GM18907 (cell line): ENCODE data around the gene SELENOO.
"Not testable (repeated sequence)": the region's sequence is repeated elsewhere in the genome, so short reads cannot be mapped to it uniquely, and the experiment has no call there.

Experiments used
- ATAC-seq: cut with Tn5 transposase; IDR thresholded peaks from one replicate; pipeline ENCODE4 v1.9.1; 2021; ENCODE audit warnings: mild to moderate bottlenecking, moderate library complexity; ENCODE audit not compliant: unreplicated experiment

Gene SELENOO, protein sequence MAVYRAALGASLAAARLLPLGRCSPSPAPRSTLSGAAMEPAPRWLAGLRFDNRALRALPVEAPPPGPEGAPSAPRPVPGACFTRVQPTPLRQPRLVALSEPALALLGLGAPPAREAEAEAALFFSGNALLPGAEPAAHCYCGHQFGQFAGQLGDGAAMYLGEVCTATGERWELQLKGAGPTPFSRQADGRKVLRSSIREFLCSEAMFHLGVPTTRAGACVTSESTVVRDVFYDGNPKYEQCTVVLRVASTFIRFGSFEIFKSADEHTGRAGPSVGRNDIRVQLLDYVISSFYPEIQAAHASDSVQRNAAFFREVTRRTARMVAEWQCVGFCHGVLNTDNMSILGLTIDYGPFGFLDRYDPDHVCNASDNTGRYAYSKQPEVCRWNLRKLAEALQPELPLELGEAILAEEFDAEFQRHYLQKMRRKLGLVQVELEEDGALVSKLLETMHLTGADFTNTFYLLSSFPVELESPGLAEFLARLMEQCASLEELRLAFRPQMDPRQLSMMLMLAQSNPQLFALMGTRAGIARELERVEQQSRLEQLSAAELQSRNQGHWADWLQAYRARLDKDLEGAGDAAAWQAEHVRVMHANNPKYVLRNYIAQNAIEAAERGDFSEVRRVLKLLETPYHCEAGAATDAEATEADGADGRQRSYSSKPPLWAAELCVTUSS

DNA sequence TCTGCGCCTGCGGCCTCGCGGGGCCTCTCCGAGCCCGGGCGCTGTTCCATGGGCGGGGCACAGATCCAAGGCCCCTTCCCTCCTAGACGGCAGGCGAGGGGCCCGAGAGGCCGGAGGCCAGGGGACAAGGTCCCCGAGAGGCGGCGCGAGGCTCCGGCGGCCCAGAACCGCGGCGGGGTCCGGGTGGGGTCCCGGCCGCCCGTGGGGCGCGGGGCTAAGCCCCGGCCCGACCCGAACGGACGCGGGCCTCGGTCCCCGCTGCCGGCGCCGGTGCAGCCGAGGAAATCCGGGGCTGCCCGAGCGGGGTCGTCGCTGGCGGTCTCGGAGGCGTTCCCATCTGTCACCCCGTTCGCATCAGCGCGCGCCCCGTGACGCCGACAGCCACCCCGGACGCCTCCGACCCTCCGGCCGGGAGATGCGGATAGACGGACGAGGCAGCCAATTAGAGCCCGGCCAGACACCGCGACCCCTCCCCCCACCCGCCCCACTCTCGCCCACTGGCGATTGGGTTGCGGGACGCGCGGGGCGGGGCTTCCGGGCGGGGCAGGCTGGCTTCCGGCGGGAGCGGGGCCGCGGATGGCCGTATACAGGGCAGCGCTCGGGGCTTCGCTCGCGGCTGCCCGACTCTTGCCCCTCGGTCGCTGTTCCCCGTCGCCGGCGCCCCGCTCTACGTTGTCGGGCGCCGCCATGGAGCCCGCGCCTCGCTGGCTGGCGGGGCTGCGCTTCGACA is at the start of gene SELENOO:
Gene SELENOO (plus strand): TSS at position 551 of the 730 bp plus-strand sequence. CDS start 26 bp downstream, at position 577.
- peak; percentile 63 for ATAC-seq

GRCh38 chr22:50151571-50152537 is 49.0 kb upstream of the SELENOO start:
- ATAC-seq: no peak

DNA sequence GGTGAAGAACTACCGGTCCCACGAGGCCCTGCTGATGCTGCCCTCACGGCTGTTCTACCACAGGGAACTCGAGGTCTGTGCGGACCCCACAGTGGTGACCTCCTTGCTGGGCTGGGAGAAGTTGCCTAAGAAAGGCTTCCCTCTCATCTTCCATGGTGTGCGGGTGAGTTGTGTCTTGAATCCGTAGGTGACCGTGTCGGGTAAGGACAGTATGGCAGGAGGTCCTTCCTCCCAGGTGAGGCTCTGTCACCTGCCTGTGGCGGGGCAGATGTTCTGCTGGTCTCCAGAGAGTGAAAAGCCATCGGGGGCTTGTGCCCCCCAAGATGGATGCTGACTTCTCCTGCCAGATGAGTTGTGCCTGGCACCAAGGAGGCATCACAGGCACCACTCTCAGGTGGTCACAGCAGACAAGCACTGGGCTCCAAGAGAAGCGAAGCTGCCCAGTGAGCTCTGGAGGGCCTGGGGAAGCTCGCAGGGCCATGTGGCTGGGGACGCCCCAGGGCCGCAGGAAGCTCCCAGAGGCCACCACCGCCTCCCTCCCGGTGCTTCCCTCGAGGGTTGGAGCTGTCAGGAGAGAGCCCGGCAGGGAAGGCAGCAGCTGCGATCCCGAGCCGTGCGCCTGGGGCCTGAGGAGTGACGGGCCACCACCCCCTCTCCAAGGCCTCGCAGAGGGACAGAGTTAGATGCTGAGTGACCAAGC is 47.6 kb upstream of the SELENOO start:
- ATAC-seq: no peak

DNA sequence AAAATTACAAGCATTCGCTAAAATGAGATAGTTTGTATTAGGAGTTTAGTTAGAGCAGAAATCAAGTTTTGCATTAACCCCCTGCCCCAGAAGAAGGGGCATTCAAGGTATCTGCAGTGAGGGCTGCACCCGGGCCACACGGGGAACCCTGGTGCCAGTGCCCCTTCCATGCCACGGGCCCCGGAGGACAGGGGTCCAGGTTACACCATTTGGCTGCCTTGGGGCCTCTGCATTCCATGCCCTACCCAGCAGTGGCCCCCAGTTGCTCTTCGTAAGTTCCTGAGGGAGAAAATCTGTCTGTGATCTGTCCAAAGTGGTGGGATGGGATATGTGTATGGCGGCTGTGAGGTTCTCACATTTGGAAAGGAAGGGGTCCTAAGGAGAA is 47.1 kb upstream of the SELENOO start:
- ATAC-seq: no peak

- ATAC-seq: no peak
These were observed 43.0 kb upstream of the SELENOO start for GRCh38 chr22:50157709-50158375.

GRCh38 chr22:50160947-50161346 is 39.9 kb upstream of the SELENOO start:
- no peak for ATAC-seq

- no peak for ATAC-seq
These were observed 39.1 kb upstream of the SELENOO start for GRCh38 chr22:50161508-50162390.

GRCh38 chr22:50162391-50162956 is 38.3 kb upstream of the SELENOO start:
- ATAC-seq: no peak

DNA sequence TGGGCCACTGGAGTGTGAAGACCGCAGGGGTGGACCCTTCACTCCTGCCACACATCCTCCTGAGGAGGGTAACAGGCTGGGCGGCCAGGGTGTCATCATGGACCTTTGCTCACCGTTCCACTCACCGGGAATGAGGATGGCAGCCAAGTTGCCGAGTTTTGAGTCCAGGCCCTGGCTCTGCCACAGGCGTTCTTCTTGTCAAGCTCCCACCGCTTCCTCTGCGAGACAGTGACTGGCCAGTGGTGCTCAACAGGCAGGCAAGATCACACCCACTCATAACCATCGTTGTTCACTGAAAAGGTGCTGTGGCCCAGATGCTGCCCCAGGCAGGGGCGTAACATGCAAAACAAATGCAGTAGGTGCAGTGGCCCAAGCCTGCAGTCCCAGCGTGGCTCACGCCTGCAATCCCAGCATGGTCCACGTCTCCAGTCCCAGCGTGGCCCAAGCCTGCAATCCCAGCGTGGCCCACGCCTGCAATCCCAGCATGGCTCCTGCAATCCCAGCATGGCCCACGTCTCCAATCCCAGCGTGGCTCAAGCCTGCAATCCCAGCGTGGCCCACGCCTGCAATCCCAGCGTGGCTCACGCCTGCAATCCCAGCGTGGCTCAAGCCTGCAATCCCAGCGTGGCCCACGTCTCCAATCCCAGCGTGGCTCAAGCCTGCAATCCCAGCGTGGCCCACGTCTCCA is 35.2 kb upstream of the SELENOO start:
- ATAC-seq: no peak

DNA sequence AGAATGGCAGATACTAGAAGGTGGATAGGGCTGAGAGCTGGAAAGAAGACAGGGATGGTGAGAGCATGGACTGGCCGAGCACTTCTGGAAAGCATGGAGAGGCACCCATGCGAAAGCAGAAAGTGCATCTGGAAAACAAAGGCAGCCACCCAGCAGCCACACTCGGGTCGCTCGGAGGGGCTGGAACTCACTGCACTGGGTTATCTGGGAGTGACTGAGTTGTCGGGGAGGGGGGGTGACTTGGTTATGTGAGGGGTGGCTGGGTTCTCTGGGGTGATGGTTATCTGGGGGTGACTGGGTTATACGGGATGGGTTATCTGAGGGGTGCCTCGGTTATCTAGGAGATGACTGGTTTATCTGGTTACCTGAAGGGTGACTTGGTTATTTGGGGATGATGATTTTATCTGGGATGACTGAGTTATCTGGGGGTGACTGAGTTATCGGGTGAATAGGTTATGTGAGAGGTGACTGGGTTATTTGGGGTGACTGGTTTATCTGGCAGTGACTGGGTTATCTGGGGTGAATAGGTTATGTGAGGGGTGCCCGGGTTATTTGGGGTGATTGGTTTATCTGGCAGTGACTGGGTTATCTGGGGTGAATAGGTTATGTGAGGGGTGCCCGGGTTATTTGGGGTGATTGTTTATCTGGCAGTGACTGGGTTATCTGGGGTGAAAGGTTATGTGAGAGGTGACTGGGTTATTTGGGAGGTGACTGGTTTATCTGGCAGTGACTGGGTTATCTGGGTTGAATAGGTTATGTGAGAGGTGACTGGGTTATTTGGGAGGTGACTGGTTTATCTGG is 32.9 kb upstream of the SELENOO start:
- ATAC-seq: no peak

DNA sequence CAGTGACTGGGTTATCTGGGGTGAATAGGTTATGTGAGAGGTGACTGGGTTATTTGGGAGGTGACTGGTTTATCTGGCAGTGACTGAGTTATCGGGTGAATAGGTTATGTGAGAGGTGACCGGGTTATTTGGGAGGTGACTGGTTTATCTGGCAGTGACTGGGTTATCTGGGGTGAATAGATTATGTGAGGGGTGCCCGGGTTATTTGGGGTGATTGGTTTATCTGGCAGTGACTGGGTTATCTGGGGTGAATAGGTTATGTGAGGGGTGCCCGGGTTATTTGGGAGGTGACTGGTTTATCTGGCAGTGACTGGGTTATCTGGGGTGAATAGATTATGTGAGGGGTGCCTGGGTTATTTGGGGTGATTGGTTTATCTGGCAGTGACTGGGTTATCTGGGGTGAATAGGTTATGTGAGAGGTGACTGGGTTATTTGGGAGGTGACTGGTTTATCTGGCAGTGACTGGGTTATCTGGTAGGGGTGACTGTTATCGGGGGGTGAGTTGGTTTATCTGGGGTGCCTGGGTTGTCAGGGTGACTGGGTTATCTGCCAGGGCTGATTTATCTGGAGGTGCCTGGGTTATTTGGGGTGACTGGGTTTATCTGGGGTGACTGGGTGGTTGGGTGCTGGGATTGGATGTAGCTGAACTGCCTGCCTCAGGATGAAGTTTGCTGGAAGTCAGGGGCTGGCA is 32.2 kb upstream of the SELENOO start:
- not testable (repeated sequence) for ATAC-seq

- ATAC-seq: no peak
These were observed 31.5 kb upstream of the SELENOO start for GRCh38 chr22:50169181-50169759.

GRCh38 chr22:50169774-50170341 is 31.0 kb upstream of the SELENOO start:
- no peak for ATAC-seq

DNA sequence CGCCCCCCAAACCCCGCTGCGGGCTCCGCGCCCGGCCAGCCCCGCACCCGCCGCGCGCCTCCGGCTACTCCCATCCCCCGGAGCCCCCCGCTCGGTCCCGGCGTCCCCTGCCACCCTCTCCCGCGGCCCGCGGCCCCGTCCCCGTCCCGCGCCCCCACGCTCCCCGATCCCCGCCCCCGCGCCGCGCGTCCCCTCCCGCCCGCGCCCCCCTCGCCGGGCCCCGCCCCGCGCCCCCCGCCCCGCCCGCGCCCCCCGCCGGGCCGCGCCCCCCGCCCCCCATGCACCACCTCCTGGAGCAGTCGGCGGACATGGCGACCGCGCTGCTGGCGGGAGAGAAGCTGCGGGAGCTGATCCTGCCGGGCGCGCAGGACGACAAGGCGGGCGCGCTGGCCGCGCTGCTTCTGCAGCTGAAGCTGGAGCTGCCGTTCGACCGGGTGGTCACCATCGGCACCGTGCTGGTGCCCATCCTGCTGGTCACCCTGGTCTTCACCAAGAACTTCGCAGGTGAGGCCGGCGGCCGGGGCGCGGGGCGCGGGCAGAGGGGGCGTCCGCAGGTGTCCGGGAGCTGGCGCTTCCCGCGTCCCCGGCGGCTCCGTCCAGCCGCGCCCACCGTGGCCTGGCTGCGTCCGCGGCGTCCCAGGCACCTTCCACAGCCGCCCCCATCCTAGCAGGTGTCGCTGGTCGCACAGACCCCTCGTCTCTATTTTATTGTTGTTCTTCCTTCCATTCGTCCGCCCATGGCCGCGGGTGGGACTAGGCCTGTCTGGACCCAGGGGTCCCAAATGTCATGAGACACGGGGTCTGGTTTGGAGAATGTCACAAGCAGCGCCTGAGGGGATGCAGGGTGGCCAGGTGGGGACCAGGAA is 30.1 kb upstream of the SELENOO start, which contains the start of gene PANX2:
Gene PANX2 (plus strand): TSS at position 279 of the 866 bp plus-strand sequence. CDS start 0 bp downstream, at position 279.
- no peak for ATAC-seq
